Measurements from ENCODE around the gene FIGN. TPM values are rescaled to one million over a fixed set of nuclear protein-coding genes. Genes with fewer than 3 reads are reported as not detected.

The FIGN gene
- total and polyA plus RNA-seq, 4 donors, result 1.1 to 7.8 (median 5.1) TPM

GRCh38 chr2:163637871-163638270 lies 97.9 kb downstream of the FIGN start:
- Histone ChIP-seq H3K27me3 (ENCODE audit: control insufficient read depth in 4 of 4, insufficient read depth in 4 of 4, low read length in 3 of 4) (no peaks in the 10 kb centered on the region), H3K4me1 (ENCODE audit: control insufficient read depth in 4 of 4, insufficient read depth in 4 of 4, low read length in 3 of 4) (no peaks in the 10 kb centered on the region), H3K9me3 (ENCODE audit: control insufficient read depth in 4 of 4, low read length in 3 of 4) (no peaks in the 10 kb centered on the region), H3K36me3 (ENCODE audit: control insufficient read depth in 4 of 4, insufficient read depth in 3 of 4, low read depth in 1 of 4, low read length in 3 of 4) (no peaks in the 10 kb centered on the region), H3K9ac (ENCODE audit: low read depth in 1 of 2, low read length in 2 of 2) (no peak overlapping the region), H3K4me3 (ENCODE audit: low read depth in 1 of 3, low read length in 3 of 3) (no peak overlapping the region), H3K27ac (ENCODE audit: low read depth in 1 of 2, low read length in 2 of 2) (no peak overlapping the region)
- no peak for DNase-seq (ENCODE audit: low spot score)
- TF ChIP-seq RXRA (IDR thresholded peaks at IDR 0.05), result no peak
- TF ChIP-seq, protein P1, sequence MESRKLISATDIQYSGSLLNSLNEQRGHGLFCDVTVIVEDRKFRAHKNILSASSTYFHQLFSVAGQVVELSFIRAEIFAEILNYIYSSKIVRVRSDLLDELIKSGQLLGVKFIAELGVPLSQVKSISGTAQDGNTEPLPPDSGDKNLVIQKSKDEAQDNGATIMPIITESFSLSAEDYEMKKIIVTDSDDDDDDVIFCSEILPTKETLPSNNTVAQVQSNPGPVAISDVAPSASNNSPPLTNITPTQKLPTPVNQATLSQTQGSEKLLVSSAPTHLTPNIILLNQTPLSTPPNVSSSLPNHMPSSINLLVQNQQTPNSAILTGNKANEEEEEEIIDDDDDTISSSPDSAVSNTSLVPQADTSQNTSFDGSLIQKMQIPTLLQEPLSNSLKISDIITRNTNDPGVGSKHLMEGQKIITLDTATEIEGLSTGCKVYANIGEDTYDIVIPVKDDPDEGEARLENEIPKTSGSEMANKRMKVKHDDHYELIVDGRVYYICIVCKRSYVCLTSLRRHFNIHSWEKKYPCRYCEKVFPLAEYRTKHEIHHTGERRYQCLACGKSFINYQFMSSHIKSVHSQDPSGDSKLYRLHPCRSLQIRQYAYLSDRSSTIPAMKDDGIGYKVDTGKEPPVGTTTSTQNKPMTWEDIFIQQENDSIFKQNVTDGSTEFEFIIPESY (IDR thresholded peaks at IDR 0.05), result no peak
- TF ChIP-seq SP1 (IDR thresholded peaks at IDR 0.05), result no peak
- no peak for TF ChIP-seq YY1 (IDR thresholded peaks at IDR 0.05)
- no peak for TF ChIP-seq EGR1 (IDR thresholded peaks at IDR 0.05; ENCODE audit: low read depth in 2 of 2)
- no peak for TF ChIP-seq FOXA2 (IDR thresholded peaks at IDR 0.05)
- no peak for TF ChIP-seq GABPA (IDR thresholded peaks at IDR 0.05 in 1 of 2, conservative IDR thresholded peaks at IDR 0.05 in 1 of 2)
- no peak for TF ChIP-seq RAD21 (IDR thresholded peaks at IDR 0.05)
- TF ChIP-seq FOXA1 (IDR thresholded peaks at IDR 0.05), result no peak
- TF ChIP-seq, protein P2, sequence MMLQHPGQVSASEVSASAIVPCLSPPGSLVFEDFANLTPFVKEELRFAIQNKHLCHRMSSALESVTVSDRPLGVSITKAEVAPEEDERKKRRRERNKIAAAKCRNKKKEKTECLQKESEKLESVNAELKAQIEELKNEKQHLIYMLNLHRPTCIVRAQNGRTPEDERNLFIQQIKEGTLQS (IDR thresholded peaks at IDR 0.05), result no peak
- TF ChIP-seq HNF4G (IDR thresholded peaks at IDR 0.05), result no peak
- WGBS, result 89% methylated on average over 6 of the region's 6 CpGs

DNA sequence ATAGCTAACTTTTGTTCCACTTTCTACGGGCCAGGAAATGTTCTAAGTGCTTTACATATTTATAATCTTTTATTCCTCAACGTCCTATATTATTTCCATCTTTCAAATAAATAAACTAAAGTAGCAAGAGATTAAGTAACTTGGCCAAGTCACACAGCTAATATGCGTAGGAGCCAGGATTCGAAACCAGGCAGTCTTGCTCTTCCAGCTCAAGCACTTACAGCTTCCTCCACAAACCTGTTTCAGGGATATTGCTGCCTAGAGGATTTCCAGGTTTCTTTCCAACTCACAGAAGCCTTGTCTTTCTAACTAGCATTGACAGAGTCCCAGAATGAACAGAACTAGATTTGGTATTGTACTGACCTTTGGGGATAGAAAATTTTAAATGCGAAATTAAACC lies 102.5 kb downstream of the FIGN start:
- Histone ChIP-seq H3K27me3 (ENCODE audit: control insufficient read depth in 4 of 4, insufficient read depth in 4 of 4, low read length in 3 of 4) (no peaks in the 10 kb centered on the region), H3K27ac (ENCODE audit: low read depth in 1 of 2, low read length in 2 of 2) (no peak overlapping the region), H3K9ac (ENCODE audit: low read depth in 1 of 2, low read length in 2 of 2) (no peak overlapping the region), H3K9me3 (ENCODE audit: control insufficient read depth in 4 of 4, low read length in 3 of 4) (no peaks in the 10 kb centered on the region), H3K36me3 (ENCODE audit: control insufficient read depth in 4 of 4, insufficient read depth in 3 of 4, low read depth in 1 of 4, low read length in 3 of 4) (no peaks in the 10 kb centered on the region), H3K4me3 (ENCODE audit: low read depth in 1 of 3, low read length in 3 of 3) (no peak overlapping the region), H3K4me1 (ENCODE audit: control insufficient read depth in 4 of 4, insufficient read depth in 4 of 4, low read length in 3 of 4) (no peaks in the 10 kb centered on the region)
- DNase-seq (ENCODE audit: low spot score), result no peak
- WGBS, result 91% methylated on average over 5 of the region's 5 CpGs
- TF ChIP-seq, protein P3, sequence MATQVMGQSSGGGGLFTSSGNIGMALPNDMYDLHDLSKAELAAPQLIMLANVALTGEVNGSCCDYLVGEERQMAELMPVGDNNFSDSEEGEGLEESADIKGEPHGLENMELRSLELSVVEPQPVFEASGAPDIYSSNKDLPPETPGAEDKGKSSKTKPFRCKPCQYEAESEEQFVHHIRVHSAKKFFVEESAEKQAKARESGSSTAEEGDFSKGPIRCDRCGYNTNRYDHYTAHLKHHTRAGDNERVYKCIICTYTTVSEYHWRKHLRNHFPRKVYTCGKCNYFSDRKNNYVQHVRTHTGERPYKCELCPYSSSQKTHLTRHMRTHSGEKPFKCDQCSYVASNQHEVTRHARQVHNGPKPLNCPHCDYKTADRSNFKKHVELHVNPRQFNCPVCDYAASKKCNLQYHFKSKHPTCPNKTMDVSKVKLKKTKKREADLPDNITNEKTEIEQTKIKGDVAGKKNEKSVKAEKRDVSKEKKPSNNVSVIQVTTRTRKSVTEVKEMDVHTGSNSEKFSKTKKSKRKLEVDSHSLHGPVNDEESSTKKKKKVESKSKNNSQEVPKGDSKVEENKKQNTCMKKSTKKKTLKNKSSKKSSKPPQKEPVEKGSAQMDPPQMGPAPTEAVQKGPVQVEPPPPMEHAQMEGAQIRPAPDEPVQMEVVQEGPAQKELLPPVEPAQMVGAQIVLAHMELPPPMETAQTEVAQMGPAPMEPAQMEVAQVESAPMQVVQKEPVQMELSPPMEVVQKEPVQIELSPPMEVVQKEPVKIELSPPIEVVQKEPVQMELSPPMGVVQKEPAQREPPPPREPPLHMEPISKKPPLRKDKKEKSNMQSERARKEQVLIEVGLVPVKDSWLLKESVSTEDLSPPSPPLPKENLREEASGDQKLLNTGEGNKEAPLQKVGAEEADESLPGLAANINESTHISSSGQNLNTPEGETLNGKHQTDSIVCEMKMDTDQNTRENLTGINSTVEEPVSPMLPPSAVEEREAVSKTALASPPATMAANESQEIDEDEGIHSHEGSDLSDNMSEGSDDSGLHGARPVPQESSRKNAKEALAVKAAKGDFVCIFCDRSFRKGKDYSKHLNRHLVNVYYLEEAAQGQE (IDR thresholded peaks at IDR 0.05), result no peak
- TF ChIP-seq RAD21 (IDR thresholded peaks at IDR 0.05) (no peak), FOXA1 (IDR thresholded peaks at IDR 0.05) (no peak), RXRA (IDR thresholded peaks at IDR 0.05) (no peak), JUND (IDR thresholded peaks at IDR 0.05) (no peak), HNF4A (conservative IDR thresholded peaks at IDR 0.05) (no peak)
- TF ChIP-seq, protein P4, sequence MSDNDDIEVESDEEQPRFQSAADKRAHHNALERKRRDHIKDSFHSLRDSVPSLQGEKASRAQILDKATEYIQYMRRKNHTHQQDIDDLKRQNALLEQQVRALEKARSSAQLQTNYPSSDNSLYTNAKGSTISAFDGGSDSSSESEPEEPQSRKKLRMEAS (IDR thresholded peaks at IDR 0.05), result no peak

Measured in liver (tissue), 9 donors.